Large intestine (tissue), 3 donors: Measurements from ENCODE around the gene SSBP4. TPM values are rescaled to one million over a fixed set of nuclear protein-coding genes. Genes with fewer than 3 reads are reported as not detected.

Experiments
- DNase-seq, 2 donors: peaks; one replicate each; pipeline versions ENCODE4 v3.0.0 to v3.0.0-alpha.2; 2013
- H3K27ac ChIP-seq: one replicate; pipeline ENCODE4 v1.5.1; 2013; ENCODE audit warnings: low read length
- H3K27me3 ChIP-seq: 2 replicates; pipeline ENCODE4 v1.6.1; 2013; ENCODE audit warnings: low read length; ENCODE audit not compliant: control insufficient read depth, insufficient read depth
- H3K36me3 ChIP-seq: 2 replicates; pipeline ENCODE4 v1.6.1; 2013; ENCODE audit warnings: low read length; ENCODE audit not compliant: control insufficient read depth, insufficient read depth
- H3K4me1 ChIP-seq: one replicate; pipeline ENCODE4 v1.6.1; 2013; ENCODE audit warnings: low read length; ENCODE audit not compliant: control insufficient read depth, insufficient read depth
- H3K4me3 ChIP-seq: one replicate; pipeline ENCODE4 v1.5.1; 2013; ENCODE audit warnings: low read length
- H3K9me3 ChIP-seq: one replicate; pipeline ENCODE4 v1.6.1; 2013; ENCODE audit warnings: mild to moderate bottlenecking, low read depth, low read length, moderate library complexity; ENCODE audit not compliant: control insufficient read depth
- WGBS: methylation state at CpG from one replicate; pipeline ENCODE4 v1.1.5; 2013; ENCODE audit warnings: low lambda C conversion rate; ENCODE audit not compliant: insufficient coverage; 5-methylcytosine and 5-hydroxymethylcytosine counted together
- polyA plus RNA-seq: library from polyadenylated mRNA; unstranded; fragments of 120-200 nt; gene quantifications from one replicate; pipeline ENCODE4 v1.2.1, GENCODE V29; 2013

The SSBP4 gene
- polyA plus RNA-seq, 1 donor = 105 TPM

GRCh38 chr19:18480006-18480691 lies 61.0 kb downstream of the SSBP4 start:
- Histone ChIP-seq H3K27me3 (no peaks in the 10 kb centered on the region), H3K27ac (peak overlapping the region; percentile 44), H3K4me1 (peaks cover 28% of the 10 kb centered on the region), H3K4me3 (no peak overlapping the region), H3K9me3 (no peaks in the 10 kb centered on the region), H3K36me3 (no peaks in the 10 kb centered on the region)
- DNase-seq = peak in 1 of 2 donors; percentile 28
- 100% methylated on average over 1 of the region's 13 CpGs for WGBS

- Histone ChIP-seq H3K4me1 (peaks cover 27% of the 10 kb centered on the region), H3K27ac (no peak overlapping the region), H3K27me3 (no peaks in the 10 kb centered on the region), H3K4me3 (no peak overlapping the region), H3K36me3 (no peaks in the 10 kb centered on the region), H3K9me3 (no peaks in the 10 kb centered on the region)
- DNase-seq = no peak
- WGBS = no CpG with 5 or more reads among the region's 12 CpGs
Measured at GRCh38 chr19:18481505-18482222, 62.5 kb downstream of the SSBP4 start.

- no peak overlapping the region for H3K4me3 ChIP-seq
- H3K4me1 ChIP-seq = peaks cover 29% of the 10 kb centered on the region
- no peaks in the 10 kb centered on the region for H3K27me3 ChIP-seq
- no peaks in the 10 kb centered on the region for H3K9me3 ChIP-seq
- WGBS = no CpG with 5 or more reads among the region's 12 CpGs
- no peak for DNase-seq
- no peak overlapping the region for H3K27ac ChIP-seq
- no peaks in the 10 kb centered on the region for H3K36me3 ChIP-seq
Measured at GRCh38 chr19:18483119-18483890, 64.1 kb downstream of the SSBP4 start.

Other genes starting within 250 kb of the SSBP4 start
- gene IFI30, start 245.6 kb upstream of the SSBP4 start, polyA plus RNA-seq = 270 TPM
- 7.3 TPM for gene MPV17L2, start 226.2 kb upstream of the SSBP4 start, polyA plus RNA-seq
- 5.3 TPM for gene RAB3A, start 215.4 kb upstream of the SSBP4 start, polyA plus RNA-seq
- 1.2 TPM for gene PDE4C, start 193.0 kb upstream of the SSBP4 start, polyA plus RNA-seq
- gene IQCN, start 144.9 kb upstream of the SSBP4 start, polyA plus RNA-seq = 5.5 TPM
- gene JUND, start 137.8 kb upstream of the SSBP4 start, polyA plus RNA-seq = 163 TPM
- gene LSM4, start 96.3 kb upstream of the SSBP4 start, polyA plus RNA-seq = 94.8 TPM
- gene PGPEP1, start 78.8 kb upstream of the SSBP4 start, polyA plus RNA-seq = 77.2 TPM
- 20.3 TPM for gene GDF15, start 33.2 kb upstream of the SSBP4 start, polyA plus RNA-seq
- 3.1 TPM for gene LRRC25, start 21.8 kb upstream of the SSBP4 start, polyA plus RNA-seq
- 64.4 TPM for gene ISYNA1, start 18.7 kb downstream of the SSBP4 start, polyA plus RNA-seq
- gene ELL, start 102.7 kb downstream of the SSBP4 start, polyA plus RNA-seq = 9.6 TPM
- 138 TPM for gene FKBP8, start 124.2 kb downstream of the SSBP4 start, polyA plus RNA-seq
- gene KXD1, start 138.5 kb downstream of the SSBP4 start, polyA plus RNA-seq = 62.4 TPM
- gene UBA52, start 152.5 kb downstream of the SSBP4 start, polyA plus RNA-seq = 901 TPM
- 47.2 TPM for gene REX1BD, start 169.4 kb downstream of the SSBP4 start, polyA plus RNA-seq
- 3.2 TPM for gene CRLF1, start 187.4 kb downstream of the SSBP4 start, polyA plus RNA-seq
- 12.5 TPM for gene TMEM59L, start 193.5 kb downstream of the SSBP4 start, polyA plus RNA-seq
- 4.6 TPM for gene KLHL26, start 217.6 kb downstream of the SSBP4 start, polyA plus RNA-seq